C4-2B (cell line): ENCODE measurements around the gene UVRAG.

ENCODE experiments used
- ZFX ChIP-seq: fragments of 450-650 bp; IDR thresholded peaks from 2 replicates; pipeline ENCODE4 v1.6.1; 2017
- TF ChIP-seq, protein P1 (sequence below): fragments of 450-650 bp; conservative IDR thresholded peaks from 2 replicates; pipeline ENCODE4 v1.5.1; 2017; ENCODE audit warnings: mild to moderate bottlenecking

DNA sequence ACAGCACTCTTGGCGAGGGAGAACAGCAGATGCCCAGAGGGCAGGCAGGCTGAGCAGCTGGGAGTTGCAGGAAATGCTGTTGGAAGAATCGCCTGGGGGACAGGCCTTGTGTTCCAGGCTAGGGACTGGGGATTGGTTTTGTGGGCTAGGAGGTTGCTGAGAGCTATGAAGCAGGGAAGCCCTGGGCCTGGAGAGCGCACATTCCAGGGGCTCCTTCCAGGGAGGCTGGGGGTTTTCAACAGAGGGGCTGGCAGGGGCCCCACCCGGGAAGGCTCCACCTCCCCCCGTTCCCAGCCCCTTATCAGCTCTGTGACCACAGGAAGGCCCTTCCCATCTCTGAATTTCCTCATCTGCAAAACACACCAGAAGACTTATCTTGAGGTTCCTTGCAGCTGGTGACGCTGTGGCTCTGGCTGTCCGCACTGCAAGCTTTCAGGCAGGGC is 369.6 kb downstream of the UVRAG start:
- no peak for TF ChIP-seq ZFX
- TF ChIP-seq, protein P1, sequence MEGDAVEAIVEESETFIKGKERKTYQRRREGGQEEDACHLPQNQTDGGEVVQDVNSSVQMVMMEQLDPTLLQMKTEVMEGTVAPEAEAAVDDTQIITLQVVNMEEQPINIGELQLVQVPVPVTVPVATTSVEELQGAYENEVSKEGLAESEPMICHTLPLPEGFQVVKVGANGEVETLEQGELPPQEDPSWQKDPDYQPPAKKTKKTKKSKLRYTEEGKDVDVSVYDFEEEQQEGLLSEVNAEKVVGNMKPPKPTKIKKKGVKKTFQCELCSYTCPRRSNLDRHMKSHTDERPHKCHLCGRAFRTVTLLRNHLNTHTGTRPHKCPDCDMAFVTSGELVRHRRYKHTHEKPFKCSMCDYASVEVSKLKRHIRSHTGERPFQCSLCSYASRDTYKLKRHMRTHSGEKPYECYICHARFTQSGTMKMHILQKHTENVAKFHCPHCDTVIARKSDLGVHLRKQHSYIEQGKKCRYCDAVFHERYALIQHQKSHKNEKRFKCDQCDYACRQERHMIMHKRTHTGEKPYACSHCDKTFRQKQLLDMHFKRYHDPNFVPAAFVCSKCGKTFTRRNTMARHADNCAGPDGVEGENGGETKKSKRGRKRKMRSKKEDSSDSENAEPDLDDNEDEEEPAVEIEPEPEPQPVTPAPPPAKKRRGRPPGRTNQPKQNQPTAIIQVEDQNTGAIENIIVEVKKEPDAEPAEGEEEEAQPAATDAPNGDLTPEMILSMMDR: no peak
